ENCODE results near the gene YARS2. TPM values are rescaled to one million over a fixed set of nuclear protein-coding genes. Genes with fewer than 3 reads are reported as not detected.

Gene YARS2
- total RNA-seq, 1 donor from 2014 or later, result 24.1 TPM

Small RNA genes within 50 kb of the gene (small RNA-seq; reads per million reads assigned to genes)
- gene RF00019, result not detected

Other genes starting within 250 kb of the YARS2 start
- gene DNM1L, start 76.6 kb downstream of the YARS2 start, total RNA-seq, result 209 TPM
- 7.3 TPM for gene PKP2, start 140.9 kb upstream of the YARS2 start, total RNA-seq